NCI-H146 treated with DMSO at 0.1 percent for 48 hours (cell line): ENCODE results near the gene MT1M.
"Not testable (repeated sequence)": the region's sequence is repeated elsewhere in the genome, so short reads cannot be mapped to it uniquely, and the experiment has no call there.

ENCODE experiments used
- DNase-seq: peaks from one replicate; lab custom pipeline; 2025; ENCODE audit not compliant: unreplicated experiment; lab: John Stamatoyannopoulos, UW

The MT1M gene

DNA sequence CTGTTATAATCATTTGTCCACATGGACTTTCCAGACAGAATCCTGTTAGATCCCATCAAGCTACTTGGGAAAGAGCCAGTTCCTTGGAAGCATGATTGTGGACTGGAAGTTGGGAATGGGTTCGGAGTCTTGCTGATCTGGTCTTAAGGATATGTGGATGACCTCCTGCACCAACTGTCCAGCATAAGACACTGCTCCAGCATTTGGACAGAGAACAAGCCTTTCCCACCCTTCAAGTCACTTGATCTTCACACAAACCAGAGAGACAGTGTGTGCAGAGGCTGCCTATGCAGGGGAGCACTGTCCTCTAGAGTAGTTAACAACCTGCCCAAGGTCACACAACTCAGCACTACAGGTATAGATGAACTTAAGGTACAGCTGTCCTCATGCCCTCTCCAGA lies 13.4 kb downstream of the MT1M start:
- no peak for DNase-seq

DNA sequence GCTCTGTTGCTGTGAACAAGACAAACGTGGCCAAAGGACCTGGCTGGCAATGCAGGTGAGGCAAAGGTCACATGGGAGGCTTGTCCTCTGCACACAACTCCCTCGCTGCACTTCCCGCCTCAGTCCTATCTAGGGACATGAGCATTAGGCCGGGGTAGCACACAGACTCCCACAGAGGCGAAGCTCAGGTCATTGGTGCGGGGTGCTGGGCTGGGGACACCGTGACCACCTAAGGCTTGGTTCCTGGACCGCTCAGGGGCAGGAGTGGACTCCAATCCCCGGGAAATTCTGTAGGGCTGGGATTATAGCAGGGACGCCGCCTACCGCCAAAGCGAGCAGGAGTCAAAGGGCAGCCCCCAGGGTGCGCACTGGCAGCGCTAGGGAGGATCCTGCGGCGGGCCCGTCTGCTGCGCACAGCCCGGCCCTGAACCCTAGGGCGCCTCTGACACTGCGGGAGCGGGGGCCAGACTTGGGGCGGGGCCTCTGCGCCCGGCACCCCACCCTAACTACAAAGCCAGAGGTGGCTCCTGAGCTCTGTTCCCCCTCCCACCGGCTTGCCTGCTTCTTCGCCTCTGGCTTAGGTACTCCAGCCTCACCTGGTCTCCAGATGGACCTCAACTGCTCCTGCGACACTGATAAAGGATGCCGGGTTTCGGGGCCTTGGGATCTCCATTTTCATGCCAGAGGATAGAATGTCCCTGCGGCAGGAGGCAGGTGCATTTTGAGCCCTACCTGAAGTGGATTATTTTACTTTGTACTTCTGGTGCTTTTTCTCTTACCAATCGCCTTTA lies 15.4 kb downstream of the MT1M start:
- DNase-seq = no peak

DNA sequence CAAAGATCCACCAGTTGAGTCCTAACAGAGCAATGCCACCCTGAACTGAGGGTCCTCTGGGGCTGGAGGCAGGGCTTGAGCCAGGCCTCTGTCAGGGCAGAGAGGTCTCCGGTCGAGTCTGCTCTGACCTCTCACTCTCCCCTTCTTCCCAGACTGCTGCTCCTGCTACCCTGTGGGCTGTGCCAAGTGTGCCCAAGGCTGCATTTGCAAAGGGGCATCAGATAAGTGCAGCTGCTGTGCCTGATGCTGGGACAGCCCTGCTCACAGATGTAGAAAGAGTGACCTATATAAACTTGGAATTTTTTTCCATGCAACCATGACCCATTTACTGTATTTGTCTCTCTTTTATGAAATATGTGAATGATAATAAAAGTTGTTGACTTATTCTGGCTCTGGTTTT lies 16.8 kb downstream of the MT1M start:
- no peak for DNase-seq

DNA sequence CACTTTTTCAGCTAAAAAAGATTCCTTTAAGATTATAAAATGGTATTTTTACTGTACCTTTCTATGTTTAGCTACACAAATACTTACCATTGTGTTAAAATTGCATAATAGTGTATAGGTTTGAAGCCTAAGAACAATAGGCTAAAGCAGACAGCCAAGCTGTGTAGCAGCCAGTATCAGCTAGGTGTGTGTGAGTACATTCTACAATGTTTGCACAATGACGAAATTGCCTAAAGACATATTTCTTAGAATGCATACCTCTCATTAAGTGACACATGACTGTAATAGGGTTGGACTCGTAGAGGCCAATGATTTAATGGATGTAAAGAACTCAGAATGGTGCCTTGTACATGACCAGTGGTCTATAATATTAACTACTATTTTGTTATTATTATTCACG lies 17.4 kb downstream of the MT1M start:
- no peak for DNase-seq

DNA sequence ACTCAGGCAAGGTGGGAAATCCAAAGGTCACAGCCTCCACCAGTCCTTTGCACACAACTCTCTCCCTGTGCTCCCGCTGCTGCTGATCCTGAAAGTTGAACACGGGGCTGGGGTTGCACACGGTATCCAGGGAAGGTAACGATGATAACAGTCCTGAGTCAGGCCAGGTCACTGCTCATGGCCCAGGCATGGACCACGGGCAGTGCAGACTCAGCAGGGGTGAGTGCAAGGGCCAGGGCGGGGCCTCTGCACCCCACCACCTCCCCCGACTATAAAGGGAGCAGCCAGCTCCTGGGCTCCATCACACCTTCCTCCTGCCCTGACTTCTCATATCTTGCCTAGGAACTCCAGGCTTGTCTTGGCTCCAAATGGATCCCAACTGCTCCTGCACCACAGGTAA lies 19.1 kb downstream of the MT1M start, which contains the start of gene MT1B:
TSS of gene MT1B (plus strand) at position 301 of the 400 bp plus-strand sequence. CDS start at position 369, 68 bp downstream.
- no peak for DNase-seq

DNA sequence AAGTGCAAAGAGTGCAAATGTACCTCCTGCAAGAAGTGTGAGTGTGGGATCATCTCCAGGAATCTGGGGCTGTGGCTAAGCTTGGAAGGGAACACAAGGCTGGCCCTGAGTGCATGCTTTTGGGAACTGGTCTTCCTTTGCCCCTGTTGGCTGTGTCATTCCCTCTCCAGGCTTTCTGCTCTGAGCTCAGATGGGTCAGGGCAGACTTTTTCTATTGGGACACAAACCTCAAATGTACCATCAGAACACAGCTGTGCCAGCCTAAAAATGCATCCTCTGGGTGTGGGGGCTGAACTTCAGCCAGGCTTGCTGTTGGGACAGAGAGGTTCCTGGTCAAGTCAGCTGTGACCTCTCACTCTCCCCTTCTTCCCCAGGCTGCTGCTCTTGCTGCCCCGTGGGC lies 20.1 kb downstream of the MT1M start:
- DNase-seq = no peak

DNA sequence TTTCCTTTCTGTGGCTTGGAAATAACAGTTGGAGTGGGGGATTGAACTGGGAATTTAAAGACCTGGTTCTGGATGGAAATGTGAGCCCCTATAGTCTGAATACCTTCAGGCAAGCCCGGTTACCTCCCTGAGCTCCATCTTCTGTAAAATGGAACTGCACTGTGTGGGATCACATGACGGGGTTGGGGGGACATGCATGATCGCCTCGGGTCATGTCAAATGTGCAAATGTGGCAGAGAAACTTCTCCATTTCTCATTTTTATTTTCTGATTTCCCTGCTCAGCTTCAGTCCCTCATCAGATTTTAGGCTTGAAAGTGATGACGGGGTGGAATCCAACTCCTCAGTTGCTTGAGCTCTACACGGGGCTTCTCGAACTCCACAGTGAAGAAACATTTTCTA lies 20.8 kb downstream of the MT1M start:
- DNase-seq = no peak

DNA sequence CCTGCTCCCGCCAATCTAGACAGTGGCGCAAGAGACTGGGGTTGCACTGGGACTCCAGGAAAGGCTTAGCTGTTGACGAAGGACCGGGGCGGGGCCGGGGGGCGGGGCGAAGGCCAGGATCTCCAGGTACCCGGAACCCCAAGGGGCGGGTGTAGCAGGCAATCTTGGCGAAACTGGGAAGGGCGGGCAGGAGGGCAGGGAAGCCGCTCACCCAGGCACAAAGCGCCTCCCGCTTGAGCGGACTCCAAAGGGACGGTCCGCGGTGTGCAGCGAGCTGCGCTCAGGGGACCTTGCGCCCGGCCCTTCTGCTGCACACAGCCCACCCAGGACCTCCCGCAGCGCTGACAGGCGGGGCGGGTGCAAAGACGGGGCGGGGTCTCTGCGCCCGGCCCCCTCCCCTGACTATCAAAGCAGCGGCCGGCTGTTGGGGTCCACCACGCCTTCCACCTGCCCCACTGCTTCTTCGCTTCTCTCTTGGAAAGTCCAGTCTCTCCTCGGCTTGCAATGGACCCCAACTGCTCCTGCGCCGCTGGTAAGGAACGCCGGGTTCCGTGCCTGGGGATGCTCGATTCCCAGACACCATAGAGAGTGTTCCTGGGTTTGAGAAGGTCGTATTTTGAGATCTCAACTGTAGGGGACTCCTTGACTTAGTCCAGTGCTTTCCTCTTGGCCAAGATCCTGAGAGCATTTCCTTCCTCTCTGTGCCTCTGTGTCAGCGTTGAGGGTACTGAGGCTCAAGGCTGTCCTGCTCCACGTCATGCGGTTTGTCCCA lies 25.3 kb downstream of the MT1M start, which contains the start of gene MT1F:
TSS of gene MT1F (plus strand) at position 405 of the 772 bp plus-strand sequence. CDS start at position 505, 100 bp downstream.
- peak; percentile 50 for DNase-seq

DNA sequence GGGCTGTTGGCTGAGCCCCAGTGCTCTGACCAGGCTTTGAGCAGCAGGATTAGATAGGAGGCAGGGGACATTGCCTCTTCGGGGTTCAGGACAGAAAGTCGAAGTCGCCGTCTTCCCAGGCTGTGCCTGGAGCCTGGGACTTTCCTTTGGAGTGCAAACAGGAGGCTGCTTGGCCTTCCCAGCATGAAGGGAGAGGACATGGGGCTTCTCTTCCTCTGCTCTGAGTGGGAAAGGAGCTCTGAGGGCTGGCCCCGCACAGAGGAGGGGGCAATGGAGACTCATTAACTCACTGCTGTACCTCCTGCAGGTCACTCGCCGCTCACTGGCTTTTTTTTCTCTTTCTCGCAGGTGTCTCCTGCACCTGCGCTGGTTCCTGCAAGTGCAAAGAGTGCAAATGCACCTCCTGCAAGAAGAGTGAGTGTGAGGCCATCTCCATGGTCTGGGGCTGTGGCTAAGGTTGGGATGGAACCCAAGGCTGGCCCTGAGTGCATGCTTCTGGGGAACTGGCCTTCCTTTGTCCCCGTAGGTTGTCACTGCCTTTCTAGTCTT lies 25.9 kb downstream of the MT1M start:
- no peak for DNase-seq

DNA sequence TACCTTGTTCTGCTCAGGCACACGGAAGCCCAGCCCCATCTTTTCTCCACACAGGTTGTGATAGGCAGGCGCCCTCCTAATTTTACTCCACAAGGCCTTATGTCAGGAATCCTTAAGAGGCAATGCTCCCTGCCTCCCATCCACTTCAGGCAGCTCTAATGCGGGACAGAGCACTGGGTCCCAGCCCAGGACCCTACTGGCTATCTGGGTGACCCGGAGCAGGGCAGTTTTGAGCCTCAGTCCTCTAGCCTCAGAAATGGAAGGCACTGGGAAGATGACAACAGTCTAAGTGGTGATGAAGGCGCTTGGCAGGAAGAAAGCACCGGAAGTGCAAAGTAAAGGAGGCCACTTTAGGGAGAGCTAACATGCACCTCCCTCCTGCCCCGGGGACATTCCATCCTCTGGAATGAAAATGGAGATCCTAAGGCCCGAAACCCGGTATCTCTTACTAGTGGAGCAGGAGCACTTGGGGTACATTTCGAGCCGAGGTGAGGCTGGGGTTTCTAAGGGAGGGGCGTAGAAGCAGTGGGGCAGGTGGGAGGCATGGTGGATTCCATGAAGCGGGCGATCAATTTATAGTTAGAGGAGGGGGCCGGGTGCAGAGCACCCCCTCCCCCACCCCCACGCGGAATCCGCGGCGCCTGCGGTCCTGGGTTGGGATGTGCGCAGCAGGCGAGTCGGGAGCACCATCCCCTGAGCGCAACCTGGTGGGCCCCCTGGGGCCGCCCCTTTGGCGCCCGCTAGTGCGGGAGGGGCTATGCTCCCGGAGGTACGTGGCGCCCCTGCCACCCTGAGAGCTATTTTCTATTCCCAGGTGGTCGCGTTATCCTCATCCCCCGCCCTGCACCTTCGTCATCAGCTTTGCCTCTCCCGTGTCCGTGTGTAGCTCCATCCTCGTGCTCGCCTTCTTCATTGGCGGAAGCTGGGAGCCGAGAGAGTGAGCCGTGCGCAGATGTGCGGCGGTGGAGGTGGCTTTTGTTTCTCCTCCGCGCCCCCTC lies 30.2 kb downstream of the MT1M start:
- DNase-seq = no peak

DNA sequence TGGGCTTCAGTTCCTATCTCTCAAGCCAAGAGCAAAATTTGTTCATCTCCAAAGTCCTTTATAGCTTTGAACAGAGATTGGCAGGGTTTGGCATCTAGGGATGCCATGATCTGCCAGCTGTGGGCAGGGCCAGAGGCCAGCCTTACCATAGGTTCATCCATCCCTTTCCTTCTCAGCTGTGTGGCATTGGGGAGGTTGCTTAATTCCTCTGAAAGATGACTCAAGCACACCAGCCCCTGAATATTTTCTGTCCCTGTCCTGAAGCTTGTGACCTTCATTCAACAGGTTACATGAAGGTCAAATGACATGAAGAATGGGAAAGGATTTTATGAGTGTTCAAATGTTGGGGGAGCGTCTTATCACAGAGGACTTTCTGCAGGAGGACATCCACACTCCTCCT lies 32.0 kb downstream of the MT1M start:
- DNase-seq = no peak

DNA sequence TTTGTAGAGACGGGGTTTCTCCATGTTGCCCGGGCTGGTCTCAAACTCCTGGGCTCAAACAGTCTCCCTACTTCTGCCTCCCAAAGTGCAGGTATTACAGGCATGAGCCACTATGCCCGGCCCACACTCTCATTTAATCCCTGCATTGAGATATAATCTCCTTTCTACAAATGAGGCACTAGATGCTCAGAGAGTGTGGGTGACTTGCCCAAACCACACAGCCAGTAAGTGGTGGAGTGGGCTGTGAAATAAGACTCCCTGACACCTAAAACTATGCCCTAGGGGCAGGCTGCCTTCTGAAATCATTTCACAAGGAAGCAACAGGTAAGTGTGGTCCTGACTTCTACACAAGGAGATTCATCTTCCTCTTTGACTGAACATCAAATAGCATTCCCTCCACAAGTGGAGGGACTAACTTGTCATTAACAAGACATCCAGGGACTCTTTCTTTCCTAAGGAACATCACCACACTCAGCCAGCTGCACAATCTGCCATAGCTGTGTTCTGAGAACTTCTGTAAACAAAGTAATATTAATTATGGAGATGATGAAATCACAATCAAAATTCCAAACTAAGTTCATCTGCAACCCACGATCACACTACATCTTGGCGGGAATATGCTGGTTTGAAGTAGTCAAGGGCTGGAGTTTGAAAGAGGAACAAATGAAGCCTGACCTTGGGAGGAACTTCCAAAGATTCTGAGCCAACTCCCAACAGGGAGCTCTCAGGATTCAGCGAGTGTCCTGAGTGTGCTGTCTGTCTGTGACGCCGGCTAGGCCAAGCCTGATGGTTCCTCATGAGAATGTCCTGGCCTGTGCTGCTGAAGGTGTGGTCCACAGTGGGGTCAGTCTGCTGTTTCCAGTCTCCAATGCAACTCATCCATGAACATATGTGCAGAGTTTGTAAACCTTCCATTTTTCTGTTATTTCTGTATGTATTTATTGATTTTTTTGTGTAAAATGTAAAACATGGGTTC lies 33.1 kb downstream of the MT1M start:
- DNase-seq = not testable (repeated sequence)

DNA sequence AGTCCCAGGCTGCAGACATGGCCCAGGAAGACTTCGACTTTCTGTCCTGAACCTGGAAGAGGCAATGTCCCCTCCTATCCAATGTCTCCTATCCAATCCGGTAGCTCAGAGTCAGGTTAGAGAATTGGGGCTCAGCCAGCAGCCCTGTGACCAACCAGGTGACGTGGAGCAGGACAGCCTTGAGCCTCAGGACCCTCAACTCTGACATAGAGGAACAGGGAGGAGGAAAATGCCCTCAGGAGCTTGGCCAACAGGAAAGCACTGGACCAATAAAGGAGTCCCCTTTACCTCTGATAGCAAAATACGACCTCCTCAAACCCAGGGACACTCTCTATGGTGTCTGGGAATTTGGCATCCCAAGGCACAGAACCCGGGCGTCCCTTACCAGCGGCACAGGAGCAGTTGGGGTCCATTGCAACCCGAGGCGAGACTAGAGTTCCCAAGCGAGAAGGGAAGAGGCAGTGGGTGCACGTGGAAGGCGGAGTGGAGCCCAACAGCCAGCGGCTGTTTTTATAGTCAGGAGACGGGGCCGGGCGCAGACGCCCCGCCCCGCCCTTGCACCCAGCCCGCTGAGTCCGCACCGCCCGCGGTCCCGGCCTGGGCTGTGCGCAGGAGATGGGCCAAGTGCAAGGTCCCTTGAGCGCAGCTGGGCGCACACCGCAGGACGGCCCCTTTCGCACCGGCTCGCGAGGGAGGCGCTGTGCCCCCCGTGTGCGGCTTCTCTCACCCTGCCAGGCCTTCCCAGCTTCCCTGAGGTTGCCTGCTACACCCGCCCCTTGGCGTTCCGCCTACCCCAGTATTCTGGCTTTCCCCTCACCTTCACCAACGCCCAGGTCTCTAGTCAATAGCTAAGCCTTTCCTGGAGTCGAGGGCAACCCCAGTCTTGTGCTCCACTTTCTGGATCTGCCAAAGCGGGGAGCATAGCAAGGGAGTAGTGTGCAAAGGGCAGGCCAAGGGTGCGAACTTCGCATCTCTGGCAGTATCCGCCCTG lies 35.4 kb downstream of the MT1M start, which contains the start of gene MT1G:
TSS of gene MT1G (minus strand) at position 485 of the 991 bp plus-strand sequence. CDS start at position 413, 72 bp downstream.
- DNase-seq = no peak

DNA sequence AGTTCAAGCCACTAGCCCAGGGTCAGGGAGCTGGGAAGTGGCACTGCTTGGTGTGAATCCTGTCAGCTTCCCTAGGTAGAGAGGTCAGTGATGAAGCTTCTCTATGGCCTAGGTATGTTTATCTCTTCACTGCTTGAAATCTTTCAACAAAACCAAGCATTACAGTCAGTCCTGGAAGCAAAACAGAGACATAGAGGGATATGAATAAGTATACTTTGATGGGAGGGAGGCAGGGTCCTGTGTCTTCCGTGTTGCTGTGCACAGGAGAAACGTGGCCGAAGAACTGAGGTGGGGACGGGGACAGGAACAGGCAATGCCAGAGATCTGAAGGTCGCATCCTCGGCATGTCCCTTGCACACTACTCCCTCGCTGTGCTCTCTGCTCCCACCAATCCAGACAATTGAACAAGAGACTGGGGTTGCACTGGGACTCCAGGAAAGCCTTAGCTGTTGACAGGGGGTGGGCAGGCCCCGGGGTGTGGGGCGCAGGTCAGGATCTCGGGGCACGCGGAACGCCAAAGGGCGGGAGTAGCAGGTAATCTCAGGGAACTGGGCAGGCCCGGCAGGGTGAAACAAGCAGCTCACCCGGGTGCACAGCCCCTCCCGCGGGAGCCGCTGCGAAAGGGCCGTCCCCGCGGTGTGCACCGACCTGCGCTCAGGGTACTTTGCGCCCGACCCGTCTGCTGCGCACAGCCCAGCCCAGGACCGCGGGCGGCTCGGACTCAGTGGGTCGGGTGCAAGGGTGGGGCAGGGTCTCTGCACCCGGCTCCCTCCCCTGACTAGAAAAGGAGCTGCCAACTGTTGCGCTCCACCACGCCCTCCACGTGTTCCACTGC lies 36.8 kb downstream of the MT1M start, which contains the start of gene MT1H:
TSS of gene MT1H (plus strand) at position 810 of the 835 bp plus-strand sequence. CDS start 71 bp downstream, outside the sequence.
- DNase-seq = no peak

DNA sequence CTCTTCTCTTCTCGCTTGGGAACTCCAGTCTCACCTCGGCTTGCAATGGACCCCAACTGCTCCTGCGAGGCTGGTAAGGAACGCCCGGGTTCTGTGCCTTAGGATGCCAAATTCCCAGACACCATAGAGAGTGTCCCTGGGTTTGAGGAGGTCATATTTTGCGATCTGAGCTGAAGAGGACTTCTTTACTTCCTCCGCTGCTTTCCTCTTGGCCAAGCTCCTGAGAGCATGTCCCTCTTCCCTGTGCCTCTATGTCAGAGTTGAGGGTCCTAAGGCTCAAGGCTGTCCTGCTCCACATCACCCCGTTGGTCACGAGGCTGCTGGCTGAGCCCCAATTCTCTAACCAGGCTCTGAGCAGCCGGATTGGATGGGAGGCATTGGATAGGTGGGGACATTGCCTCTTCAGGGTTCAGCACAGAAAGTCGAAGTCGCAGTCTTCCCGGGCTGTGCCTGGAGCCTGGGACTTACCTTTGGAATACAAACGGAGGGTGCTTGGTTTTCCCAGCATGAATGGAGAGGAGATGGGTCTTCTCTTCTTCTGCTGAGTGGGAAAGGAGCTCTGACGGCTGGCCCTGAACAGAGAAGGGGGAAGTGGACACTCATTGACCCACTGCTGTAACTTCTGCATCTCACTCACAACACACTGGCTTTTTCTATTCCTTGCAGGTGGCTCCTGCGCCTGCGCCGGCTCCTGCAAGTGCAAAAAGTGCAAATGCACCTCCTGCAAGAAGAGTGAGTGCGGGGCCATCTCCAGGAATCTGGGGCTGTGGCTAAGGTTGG lies 37.6 kb downstream of the MT1M start:
- DNase-seq = no peak

DNA sequence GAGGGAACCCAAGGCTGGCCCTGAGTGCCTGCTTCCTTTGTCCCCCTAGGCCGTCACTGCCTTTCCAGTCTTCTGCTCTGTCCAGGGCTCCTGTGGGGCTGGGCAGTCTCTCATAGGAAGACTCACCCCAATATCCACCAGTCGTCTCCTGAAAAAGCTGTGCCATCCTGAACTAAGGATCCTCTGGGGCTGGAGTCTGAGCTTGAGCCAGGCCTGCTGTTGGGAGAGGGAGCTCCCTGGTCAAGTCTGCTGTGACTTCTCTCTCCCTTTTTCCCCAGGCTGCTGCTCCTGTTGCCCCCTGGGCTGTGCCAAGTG lies 38.1 kb downstream of the MT1M start:
- DNase-seq = no peak
